ENCODE results near the gene BCAS1. TPM values are rescaled to one million over a fixed set of nuclear protein-coding genes. Genes with fewer than 3 reads are reported as not detected.

The BCAS1 gene
- total RNA-seq, 2 donors from 2014 or later, result 2.1 TPM; not detected in 1

GRCh38 chr20:54051068-54051467 is 19.3 kb downstream of the BCAS1 start:
- DNase-seq (no peak), ATAC-seq (peak; percentile 71)
- Histone ChIP-seq H3K27me3 (no peaks in the 10 kb centered on the region), H3K9me3 (no peaks in the 10 kb centered on the region), H3K4me3 (no peak overlapping the region), H3K4me1 (peaks cover 3% of the 10 kb centered on the region), H3K27ac (peak overlapping the region in 1 of 4 donors; percentile 65), H3K36me3 (replicated peaks in 1 of 2; ENCODE audit: insufficient read depth in 1 of 2, low read depth in 2 of 2) (no peaks in the 10 kb centered on the region)
- intact Hi-C loops (cut with DNase I), result no loop called here
- 54 to 59% methylated on average over 2 of the region's 2 CpGs for WGBS, 2 donors
- TF ChIP-seq CTCF (IDR thresholded peaks at IDR 0.05) (no peak), POLR2A (IDR thresholded peaks at IDR 0.05) (no peak)

GRCh38 chr20:54048891-54049545 is 21.4 kb downstream of the BCAS1 start:
- TF ChIP-seq CTCF (IDR thresholded peaks at IDR 0.05) (no peak), POLR2A (IDR thresholded peaks at IDR 0.05) (no peak)
- no peaks in the 10 kb centered on the region for H3K9me3 ChIP-seq
- no peak overlapping the region for H3K27ac ChIP-seq
- no peaks in the 10 kb centered on the region for H3K4me1 ChIP-seq
- H3K4me3 ChIP-seq, result no peak overlapping the region
- WGBS, 2 donors, result 71 to 76% methylated on average over 3 of the region's 3 CpGs
- ATAC-seq (no peak), DNase-seq (no peak)
- H3K27me3 ChIP-seq, result no peaks in the 10 kb centered on the region
- intact Hi-C loops (cut with DNase I), result no loop called here
- H3K36me3 ChIP-seq (replicated peaks in 1 of 2; ENCODE audit: insufficient read depth in 1 of 2, low read depth in 2 of 2), result no peaks in the 10 kb centered on the region

- ATAC-seq (no peak), DNase-seq (no peak)
- TF ChIP-seq POLR2A (IDR thresholded peaks at IDR 0.05), result no peak
- no peaks in the 10 kb centered on the region for H3K4me1 ChIP-seq
- H3K27me3 ChIP-seq, result no peaks in the 10 kb centered on the region
- intact Hi-C loops (cut with DNase I), result no loop called here
- H3K4me3 ChIP-seq, result no peak overlapping the region
- no peaks in the 10 kb centered on the region for H3K36me3 ChIP-seq (replicated peaks in 1 of 2; ENCODE audit: insufficient read depth in 1 of 2, low read depth in 2 of 2)
- H3K9me3 ChIP-seq, result no peaks in the 10 kb centered on the region
- H3K27ac ChIP-seq, result no peak overlapping the region
- 59 to 97% methylated on average over 2 of the region's 2 CpGs for WGBS, 2 donors
Observed at GRCh38 chr20:54048481-54048880, 21.9 kb downstream of the BCAS1 start.

- ATAC-seq (no peak), DNase-seq (no peak)
- H3K27ac ChIP-seq, result no peak overlapping the region
- no peaks in the 10 kb centered on the region for H3K36me3 ChIP-seq (replicated peaks in 1 of 2; ENCODE audit: insufficient read depth in 1 of 2, low read depth in 2 of 2)
- intact Hi-C loops (cut with DNase I), result no loop called here
- no peaks in the 10 kb centered on the region for H3K27me3 ChIP-seq
- no peak overlapping the region for H3K4me3 ChIP-seq
- 93 to 96% methylated on average over 1 of the region's 1 CpG for WGBS, 2 donors
- H3K9me3 ChIP-seq, result no peaks in the 10 kb centered on the region
- TF ChIP-seq CTCF (IDR thresholded peaks at IDR 0.05), result no peak
- TF ChIP-seq POLR2A (IDR thresholded peaks at IDR 0.05), result no peak
- H3K4me1 ChIP-seq, result no peaks in the 10 kb centered on the region
Observed at GRCh38 chr20:54047720-54048119, 22.7 kb downstream of the BCAS1 start.

GRCh38 chr20:54047048-54047447 is 23.3 kb downstream of the BCAS1 start:
- 54 to 88% methylated on average over 2 of the region's 2 CpGs for whole genome bisulfite sequencing, 2 donors
- intact Hi-C loops (cut with DNase I), result no loop called here
- Histone ChIP-seq H3K4me3 (no peak overlapping the region), H3K36me3 (replicated peaks in 1 of 2; ENCODE audit: insufficient read depth in 1 of 2, low read depth in 2 of 2) (no peaks in the 10 kb centered on the region), H3K27ac (no peak overlapping the region), H3K9me3 (no peaks in the 10 kb centered on the region), H3K4me1 (no peaks in the 10 kb centered on the region), H3K27me3 (no peaks in the 10 kb centered on the region)
- DNase-seq, result no peak
- TF ChIP-seq POLR2A (IDR thresholded peaks at IDR 0.05), result no peak
- TF ChIP-seq CTCF (IDR thresholded peaks at IDR 0.05), result no peak
- no peak for ATAC-seq

Data from body of pancreas (tissue), 4 donors.